Testis (tissue), 2 donors: ENCODE data around the gene NOTUM.

ENCODE experiments used
- CTCF ChIP-seq, 3 experiments: fragments of 450-650 bp in 2 of 3; fragments of 200-600 bp in 1 of 3; sonication (generic) in 1 of 3; IDR thresholded peaks; one replicate each; pipeline ENCODE4 v1.5.1; 2016 to 2019; ENCODE audit warnings: antibody characterized with exemption in 3 of 3, mild to moderate bottlenecking in 2 of 3, moderate library complexity in 1 of 3
- POLR2A ChIP-seq: fragments of 450-650 bp; IDR thresholded peaks from one replicate; pipeline ENCODE4 v1.6.1; 2017; ENCODE audit warnings: antibody characterized with exemption, mild to moderate bottlenecking, moderate library complexity

DNA sequence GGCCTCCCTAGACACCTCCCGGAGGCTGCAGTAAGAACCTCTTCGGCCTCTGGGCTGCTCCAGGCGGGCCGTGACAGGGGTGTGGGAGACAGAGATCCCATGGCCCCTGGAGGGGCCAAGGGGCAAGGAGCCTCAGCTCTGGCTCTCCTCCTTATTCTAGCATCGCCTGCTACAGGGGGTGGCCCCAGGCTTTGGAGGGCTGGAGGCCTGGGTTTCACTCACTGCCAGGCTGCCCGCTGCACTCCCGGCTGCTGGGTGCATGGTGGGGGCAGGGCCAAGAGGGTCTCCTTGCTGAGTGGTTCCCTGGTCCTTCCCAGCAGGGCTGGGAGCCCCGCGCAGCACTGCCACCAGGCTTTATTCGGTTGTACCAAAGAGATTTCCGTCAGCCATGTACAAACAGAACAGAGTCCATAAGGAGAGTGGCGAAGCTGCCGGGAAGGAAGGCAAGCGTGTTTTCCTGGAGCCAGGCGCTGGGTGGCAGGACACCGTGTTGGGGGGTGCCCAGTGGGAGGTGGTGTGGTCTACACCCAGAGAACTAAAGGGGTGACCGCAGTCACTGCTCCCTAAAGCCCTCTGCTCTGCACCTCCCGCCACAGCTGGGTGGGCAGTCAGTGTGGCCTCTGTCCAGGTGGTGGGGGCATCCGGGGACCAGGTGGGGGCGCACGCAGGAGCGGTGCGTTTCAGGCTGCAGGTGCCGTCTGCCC, 56.9 kb downstream of the NOTUM start:
- TF ChIP-seq POLR2A (no peak), CTCF (IDR thresholded peaks at IDR 0.05) (no peak)
